NK-92 (cell line): ENCODE results near the gene CHCHD2.
"Not testable (repeated sequence)": the region's sequence is repeated elsewhere in the genome, so short reads cannot be mapped to it uniquely, and the experiment has no call there.

Experiments
- DNase-seq: peaks from one replicate; lab custom pipeline; 2025; ENCODE audit not compliant: unreplicated experiment; lab: John Stamatoyannopoulos, UW

Gene CHCHD2

DNA sequence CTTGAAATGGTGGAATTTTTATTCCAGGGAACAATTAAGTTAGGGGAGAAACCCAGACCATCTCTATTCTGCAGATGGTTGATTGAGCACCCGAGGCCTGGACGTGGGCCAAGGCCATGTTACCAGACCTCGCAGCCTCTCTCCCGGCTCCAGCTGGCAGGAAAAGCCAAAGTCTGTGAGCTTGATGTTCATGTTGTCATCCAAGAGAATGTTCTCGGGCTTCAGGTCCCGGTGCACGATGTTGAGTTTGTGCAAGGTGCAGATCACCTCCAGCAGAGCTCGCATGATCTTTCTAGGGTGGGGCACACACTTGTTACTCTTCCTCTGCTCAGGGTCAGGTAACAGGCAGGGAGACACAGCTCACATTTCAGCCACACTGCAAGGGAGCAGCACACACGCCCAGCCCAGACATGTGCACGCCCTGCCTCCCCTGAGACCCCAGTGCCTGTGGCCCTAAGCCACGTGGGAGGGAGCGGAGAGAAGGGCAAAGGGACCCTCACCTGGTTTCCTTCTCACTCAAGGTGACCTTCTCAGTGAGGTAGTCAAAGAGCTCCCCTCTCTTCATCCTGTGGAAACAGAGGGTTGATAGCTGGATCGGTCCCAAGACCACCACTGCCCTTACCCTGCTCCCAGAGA is 23.0 kb downstream of the CHCHD2 start:
- no peak for DNase-seq

DNA sequence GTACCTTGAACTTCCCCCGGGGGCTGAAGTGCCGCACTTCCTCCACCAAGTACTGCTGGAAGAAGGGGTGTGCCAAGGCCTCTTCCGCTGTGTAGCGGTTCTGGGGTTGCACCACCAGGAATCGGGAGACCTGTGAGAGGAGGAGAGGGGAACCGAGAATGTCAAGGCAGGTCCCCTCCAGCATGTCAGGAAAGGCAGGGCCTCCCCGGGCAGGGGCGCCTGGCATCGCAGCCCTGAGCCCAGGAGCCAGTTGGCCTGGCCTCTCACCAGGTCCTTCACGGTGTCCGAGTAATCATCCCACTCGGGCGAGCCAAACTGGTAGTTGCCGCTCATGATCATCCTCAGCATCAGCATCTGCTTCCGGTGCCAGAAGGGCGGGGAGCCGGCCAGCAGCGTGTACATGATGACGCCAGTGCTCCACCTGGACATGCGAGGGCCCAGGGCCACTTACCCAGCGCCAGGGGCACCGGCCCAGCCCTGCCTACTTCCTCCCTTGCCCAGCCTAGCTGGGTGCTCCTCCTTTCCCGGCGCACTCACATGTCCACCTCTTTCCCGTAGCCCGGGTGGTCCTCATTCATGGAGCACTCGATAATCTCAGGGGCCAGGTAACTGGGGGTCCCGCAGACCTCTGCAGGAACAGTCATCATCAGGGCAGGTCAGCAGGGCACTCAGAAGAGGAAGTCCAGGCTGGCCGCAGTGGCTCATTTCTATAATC is 24.5 kb downstream of the CHCHD2 start:
- no peak for DNase-seq

DNA sequence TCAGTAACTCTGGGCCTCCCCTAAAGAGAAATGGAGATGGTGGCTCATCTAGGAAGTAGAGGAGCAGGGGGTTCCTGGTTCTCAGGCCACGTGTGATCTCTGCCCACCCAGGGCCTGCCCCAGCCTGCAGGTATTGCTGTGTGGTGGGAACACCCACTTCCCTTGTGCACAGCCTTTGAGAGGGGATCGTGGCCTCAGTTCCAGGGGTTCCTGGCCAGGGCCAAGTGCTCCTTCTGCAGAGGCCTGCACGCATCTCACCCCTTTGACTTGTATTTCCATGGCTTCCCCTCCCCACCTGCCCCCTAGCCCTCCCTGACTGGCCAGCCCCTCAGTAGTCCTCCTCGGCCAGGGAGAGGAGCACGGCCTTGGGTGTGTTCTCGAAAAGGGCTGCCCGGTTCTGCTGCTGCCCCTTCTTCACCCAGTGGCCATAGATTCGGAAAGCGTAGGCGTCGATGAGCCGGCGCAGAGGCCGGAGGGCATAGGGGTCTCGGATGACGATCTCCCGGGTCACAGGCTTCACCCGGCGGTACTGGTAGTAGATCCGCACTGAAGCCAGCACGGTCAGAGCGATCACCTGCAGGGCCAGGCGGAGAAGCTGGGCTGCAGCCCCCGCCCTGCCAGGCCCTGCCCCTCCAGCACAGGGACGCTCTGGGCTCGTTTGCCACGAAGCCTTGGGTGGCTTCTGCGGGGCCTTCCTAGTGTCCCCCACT is 25.4 kb downstream of the CHCHD2 start:
- DNase-seq = not testable (repeated sequence)

DNA sequence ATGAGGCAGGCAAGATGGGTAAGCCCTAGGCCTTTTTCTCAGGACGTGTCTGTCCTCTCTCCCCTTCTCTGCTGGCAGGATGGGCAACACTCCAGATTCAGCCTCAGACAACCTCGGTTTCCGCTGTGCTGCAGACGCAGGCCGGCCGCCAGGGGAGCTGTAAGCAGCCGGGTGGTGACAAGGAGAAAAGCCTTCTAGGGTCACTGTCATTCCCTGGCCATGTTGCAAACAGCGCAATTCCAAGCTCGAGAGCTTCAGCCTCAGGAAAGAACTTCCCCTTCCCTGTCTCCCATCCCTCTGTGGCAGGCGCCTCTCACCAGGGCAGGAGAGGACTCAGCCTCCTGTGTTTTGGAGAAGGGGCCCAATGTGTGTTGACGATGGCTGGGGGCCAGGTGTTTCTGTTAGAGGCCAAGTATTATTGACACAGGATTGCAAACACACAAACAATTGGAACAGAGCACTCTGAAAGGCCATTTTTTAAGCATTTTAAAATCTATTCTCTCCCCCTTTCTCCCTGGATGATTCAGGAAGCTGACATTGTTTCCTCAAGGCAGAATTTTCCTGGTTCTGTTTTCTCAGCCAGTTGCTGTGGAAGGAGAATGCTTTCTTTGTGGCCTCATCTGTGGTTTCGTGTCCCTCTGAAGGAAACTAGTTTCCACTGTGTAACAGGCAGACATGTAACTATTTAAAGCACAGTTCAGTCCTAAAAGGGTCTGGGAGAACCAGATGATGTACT is 26.7 kb downstream of the CHCHD2 start:
- DNase-seq = no peak

DNA sequence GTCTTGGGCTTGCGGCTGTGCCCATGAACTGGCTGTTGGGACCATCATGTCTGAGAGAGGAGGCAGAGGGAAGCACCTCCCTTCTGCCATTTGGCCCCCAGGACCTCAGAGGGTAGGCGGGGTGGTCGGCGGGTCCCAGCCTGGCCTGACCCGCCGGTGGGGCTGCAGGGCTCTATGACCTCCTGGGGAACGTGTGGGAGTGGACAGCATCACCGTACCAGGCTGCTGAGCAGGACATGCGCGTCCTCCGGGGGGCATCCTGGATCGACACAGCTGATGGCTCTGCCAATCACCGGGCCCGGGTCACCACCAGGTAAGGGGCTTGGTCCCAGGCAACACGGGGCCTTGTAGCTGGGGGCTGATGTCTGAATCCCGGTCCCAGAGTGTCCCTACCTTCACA is 28.1 kb downstream of the CHCHD2 start:
- DNase-seq = no peak

DNA sequence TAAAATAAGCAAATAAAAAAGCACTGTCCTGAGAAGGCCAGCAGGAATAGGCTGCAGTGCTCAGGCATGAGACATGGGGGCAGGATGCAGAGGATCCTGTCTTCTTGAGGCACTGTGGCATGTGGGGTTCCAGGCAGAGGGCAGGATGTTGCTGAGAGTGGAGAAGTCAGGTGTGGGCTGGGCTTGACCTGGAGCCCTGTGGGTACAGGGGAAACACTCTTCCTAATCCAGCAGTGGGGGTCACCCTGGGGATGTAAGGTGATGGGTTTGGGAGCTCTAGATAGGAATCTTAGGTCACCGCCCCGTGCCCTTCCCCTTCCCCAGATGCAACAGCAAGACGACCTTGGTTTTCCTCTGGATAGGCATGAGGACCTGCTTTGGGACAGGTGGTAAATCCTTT is 28.6 kb downstream of the CHCHD2 start:
- no peak for DNase-seq

DNA sequence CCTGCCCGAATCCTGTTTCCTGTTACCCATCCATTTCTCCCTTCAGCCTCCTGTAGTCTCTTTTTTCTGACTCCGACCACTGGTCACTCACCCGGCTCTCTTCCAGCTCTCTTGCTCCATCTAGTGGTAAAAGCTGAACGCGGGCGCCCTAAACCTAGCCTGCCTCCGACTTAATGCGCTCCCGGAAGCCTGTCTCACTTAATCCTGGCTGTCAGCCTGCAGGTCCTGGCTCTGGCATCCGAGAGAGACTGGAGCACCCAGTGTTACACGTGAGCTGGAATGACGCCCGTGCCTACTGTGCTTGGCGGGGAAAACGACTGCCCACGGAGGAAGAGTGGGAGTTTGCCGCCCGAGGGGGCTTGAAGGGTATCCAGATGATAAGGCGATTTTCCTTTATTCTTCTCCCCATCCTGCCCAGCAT is 31.9 kb downstream of the CHCHD2 start:
- no peak for DNase-seq

DNA sequence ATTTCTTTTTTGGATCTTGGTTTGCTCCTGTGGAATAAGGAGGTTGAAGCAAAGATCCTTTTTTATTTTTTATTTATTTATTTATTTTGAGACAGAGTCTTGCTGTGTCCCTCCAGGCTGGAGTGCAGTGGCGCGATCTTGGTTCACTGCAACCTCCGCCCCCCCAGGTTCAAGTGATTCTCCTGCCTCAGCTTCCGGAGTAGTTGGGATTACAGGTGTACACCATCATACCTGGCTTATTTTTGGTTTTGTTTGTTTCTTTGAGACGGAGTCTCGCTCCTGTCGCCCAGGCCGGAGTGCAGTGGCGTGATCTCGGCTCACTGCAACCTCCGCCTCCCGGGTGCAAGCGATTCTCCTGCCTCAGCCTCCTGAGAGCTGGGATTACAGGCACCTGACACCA is 39.9 kb downstream of the CHCHD2 start:
- not testable (repeated sequence) for DNase-seq

DNA sequence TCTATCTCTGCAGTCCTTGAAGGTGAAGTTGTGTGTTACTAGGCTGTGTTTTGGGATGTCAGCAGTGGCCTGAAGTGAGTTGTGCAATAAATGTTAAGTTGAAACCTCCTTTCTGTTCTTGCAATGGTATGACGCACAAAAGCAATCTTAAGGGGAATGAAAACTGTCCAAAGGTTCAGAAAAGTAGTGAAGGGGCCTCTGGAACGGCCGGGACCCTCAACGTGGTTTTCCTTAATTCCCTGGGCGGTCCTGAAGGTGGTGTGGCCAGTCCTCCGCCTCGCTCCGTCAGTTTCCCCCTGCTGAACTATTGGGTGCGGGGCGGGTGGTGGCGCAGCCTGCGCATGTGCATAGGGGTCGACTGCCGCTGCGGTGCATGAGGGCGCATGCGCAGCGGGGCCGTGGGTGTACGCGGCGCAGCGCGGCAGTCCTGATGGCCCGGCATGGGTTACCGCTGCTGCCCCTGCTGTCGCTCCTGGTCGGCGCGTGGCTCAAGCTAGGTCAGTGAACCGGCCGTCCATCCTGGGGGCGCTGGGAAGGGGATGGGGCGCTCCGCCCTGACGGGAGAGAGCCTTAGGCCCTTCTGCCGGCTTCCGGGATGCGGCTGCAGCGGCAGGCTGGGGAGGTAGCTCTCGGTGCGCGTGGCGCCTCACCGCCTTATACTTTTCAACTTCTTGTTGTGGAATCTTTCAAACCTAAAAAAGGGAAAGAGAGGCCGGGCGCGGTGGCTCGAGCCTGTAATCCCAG is 42.2 kb downstream of the CHCHD2 start, which contains the start of gene SUMF2:
Gene SUMF2 (plus strand): TSS at position 405 of the 744 bp plus-strand sequence. CDS start 26 bp downstream, at position 431.
- DNase-seq = peak; percentile 30

DNA sequence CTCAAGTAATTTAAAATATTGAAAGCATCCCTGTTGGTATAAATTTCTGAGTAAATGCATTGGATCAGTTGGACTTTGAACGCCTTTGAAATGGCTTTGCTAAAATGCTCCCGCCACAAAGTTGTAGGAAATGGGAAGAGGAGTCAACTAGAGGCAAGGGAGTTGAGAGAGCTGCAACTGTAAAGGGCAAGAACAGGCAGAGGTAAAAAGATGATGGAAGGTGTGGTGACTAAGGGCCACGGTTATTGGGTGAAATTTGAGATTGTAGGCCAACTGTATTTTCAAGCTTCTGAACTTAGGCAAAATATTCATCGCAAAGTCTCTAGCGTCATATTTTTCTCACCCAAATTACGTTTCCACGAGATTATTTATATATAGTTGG is 42.8 kb downstream of the CHCHD2 start:
- DNase-seq = no peak

DNA sequence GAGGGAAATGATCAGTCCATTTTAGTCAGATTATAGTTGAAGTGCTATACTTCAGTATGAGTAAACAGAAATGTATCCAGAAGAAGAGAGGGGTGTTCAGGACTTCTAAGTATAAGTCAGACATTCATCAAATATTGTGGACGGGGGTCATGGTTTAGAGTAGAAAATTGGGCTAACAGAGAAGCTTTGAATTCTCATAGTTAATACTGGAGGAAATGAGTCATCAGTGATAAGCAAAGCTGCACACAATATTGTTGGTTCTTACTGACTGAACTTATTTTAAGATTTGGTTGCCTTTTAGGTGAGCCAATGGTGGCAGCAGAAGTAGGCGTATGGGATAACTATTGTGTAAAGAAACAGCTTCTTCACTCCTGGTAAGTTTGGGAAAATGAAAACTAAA is 43.9 kb downstream of the CHCHD2 start:
- no peak for DNase-seq

DNA sequence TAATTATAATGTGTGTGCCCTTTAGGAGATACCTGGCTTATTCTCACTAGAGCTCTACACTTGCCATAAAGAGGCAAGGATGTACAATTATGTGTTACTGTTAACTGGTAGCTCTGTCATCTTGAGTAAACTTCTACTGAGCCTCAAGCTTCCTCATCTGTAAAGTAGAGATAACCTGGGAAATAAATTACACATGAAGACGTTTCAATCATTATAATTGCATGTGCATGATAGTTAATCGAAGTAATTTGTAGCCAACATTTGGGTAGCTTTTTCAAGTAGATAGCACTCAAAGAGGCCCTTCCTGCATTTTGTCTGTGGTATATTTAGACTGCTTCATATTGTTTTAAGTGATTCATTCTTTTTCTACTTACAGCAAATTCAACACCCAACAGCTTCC is 52.3 kb downstream of the CHCHD2 start:
- no peak for DNase-seq

DNA sequence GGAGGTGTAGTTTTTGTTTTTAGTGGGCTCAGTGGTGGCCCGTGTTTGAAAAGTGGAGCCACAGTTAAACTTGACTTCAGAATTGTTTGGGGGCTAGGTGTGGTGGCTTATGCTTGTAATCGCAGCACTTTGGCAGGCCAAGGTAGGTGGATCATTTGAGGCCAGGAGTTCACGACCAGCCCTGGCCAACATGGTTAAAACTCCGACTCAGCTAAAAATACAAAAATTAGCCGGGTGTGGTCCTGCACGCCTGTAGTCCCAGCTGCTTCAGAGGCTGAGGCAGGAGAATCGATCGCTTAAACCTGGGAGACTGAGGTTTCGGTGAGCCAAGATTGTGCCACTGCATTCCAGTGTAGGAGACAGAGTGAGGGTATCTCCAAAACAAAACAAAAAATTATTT is 52.9 kb downstream of the CHCHD2 start:
- DNase-seq = no peak
